K562 (cell line): Measurements from ENCODE around the gene CALCA. TPM values are rescaled to one million over a fixed set of nuclear protein-coding genes. Genes with fewer than 3 reads are reported as not detected.

Experiments used
- ATAC-seq: fragments of 200-7000 bp; cut with Tn5 transposase; 3 replicates; pipeline ENCODE4 v1.9.1; 2020; ENCODE audit warnings: moderate library complexity
- BruUV-seq: library from RNA; stranded (reverse); fragments of 400-500 nt; replicated peaks from 2 replicates; lab custom pipeline; 2021; lab: Mats Ljungman, UMichigan
- CTCF ChIA-PET: fragments of 300-600 bp; formaldehyde crosslinking; extraction: SDS; loops from one replicate; lab custom pipeline; 2021; ENCODE audit warnings: low intra/inter-chr PET ratio; lab: Yijun Ruan, JAX
- POLR2A ChIA-PET: fragments of 300-600, 350-650 bp; sonication (Branson Sonifier 250); formaldehyde crosslinking; extraction: SDS; loops from one replicate; lab custom pipeline; 2021; ENCODE audit warnings: antibody characterized with exemption, inconsistent platforms; lab: Yijun Ruan, JAX
- DNase-seq, 4 experiments: peaks; one replicate each; pipeline versions ENCODE4 v3.0.0 to v3.0.0-alpha.2; 2011 to 2018; ENCODE audit warnings: low spot score in 3 of 4, mixed read lengths in 3 of 4; ENCODE audit errors: extremely low read depth in 1 of 4
- FAIRE-seq: peaks from 2 replicates; lab custom pipeline; 2011; peaks lifted over from hg19 to GRCh38; lab: Jason Lieb, UNC
- H2AFZ ChIP-seq: 2 replicates; pipeline ENCODE4 v1.6.0; 2011; ENCODE audit warnings: low read depth, low read length, control low read depth, inconsistent platforms
- H3K27ac ChIP-seq: fragments of 200-600 bp; 3 replicates; pipeline ENCODE4 v1.8.0; 2011; ENCODE audit warnings: low read depth, mild to moderate bottlenecking, control low read depth, inconsistent platforms, low read length, moderate library complexity, mixed read lengths; ENCODE audit errors: extremely low read depth
- H3K27me3 ChIP-seq, 2 experiments: fragments of 300-600 bp in 1 of 2; 2 replicates in 1 of 2; 3 replicates in 1 of 2; pipeline versions ENCODE4 v1.6.0 to v1.8.0; 2011; ENCODE audit warnings: inconsistent platforms in 2 of 2, low read length in 2 of 2, mild to moderate bottlenecking in 1 of 2, mixed read lengths in 1 of 2, moderate library complexity in 1 of 2; ENCODE audit not compliant: control insufficient read depth in 2 of 2, insufficient read depth in 2 of 2
- H3K36me3 ChIP-seq: fragments of 300-600 bp; 3 replicates; pipeline ENCODE4 v1.8.0; 2011; ENCODE audit warnings: mild to moderate bottlenecking, low read length, inconsistent platforms; ENCODE audit not compliant: control insufficient read depth, insufficient read depth
- H3K4me1 ChIP-seq, 2 experiments: fragments of 200-600 bp in 1 of 2; replicated peaks in 1 of 2; 2 replicates in 1 of 2; 3 replicates in 1 of 2; pipeline versions ENCODE4 v1.5.1 to v1.8.0; 2011; ENCODE audit warnings: inconsistent platforms in 2 of 2, low read length in 2 of 2, mild to moderate bottlenecking in 1 of 2, mixed read lengths in 1 of 2, moderate library complexity in 1 of 2; ENCODE audit not compliant: control insufficient read depth in 2 of 2, insufficient read depth in 2 of 2
- H3K4me2 ChIP-seq: 2 replicates; pipeline ENCODE4 v1.6.1; 2011; ENCODE audit warnings: low read length, control low read depth, inconsistent platforms, mixed read lengths; ENCODE audit not compliant: insufficient read depth
- H3K4me3 ChIP-seq: fragments of 200-600 bp; sonication (generic), shearing (Covaris generic); 2 replicates; pipeline ENCODE4 v1.5.1; 2016; ENCODE audit warnings: control low read depth, inconsistent platforms
- H3K79me2 ChIP-seq: fragments of 200-600 bp; 3 replicates; pipeline ENCODE4 v1.8.0; 2011; ENCODE audit warnings: low read length, inconsistent platforms; ENCODE audit not compliant: control insufficient read depth, insufficient read depth
- H3K9ac ChIP-seq, 2 experiments: 2 replicates each; pipeline versions ENCODE4 v1.6.0 to v1.6.1; 2011; ENCODE audit warnings: low read depth in 2 of 2, low read length in 2 of 2, control low read depth in 1 of 2, inconsistent platforms in 1 of 2, mild to moderate bottlenecking in 1 of 2, mixed read lengths in 1 of 2; ENCODE audit not compliant: insufficient read depth in 1 of 2
- H3K9me1 ChIP-seq: one replicate; pipeline ENCODE4 v1.6.0; 2011; ENCODE audit warnings: inconsistent platforms, mild to moderate bottlenecking, low read length, moderate library complexity; ENCODE audit not compliant: control insufficient read depth, insufficient read depth
- H3K9me3 ChIP-seq: replicated peaks from 2 replicates; pipeline ENCODE4 v1.5.1; 2011; ENCODE audit warnings: low read depth, low read length, inconsistent platforms; ENCODE audit not compliant: control insufficient read depth, insufficient read depth
- H4K20me1 ChIP-seq: replicated peaks from 2 replicates; pipeline ENCODE4 v1.6.1; 2011; ENCODE audit warnings: low read length, inconsistent platforms, mixed read lengths; ENCODE audit not compliant: control insufficient read depth, insufficient read depth
- ARHGAP35 ChIP-seq: fragments of 450-650 bp; IDR thresholded peaks from 2 replicates; pipeline ENCODE4 v1.6.1; 2018; ENCODE audit not compliant: partially characterized antibody
- NCOR1 ChIP-seq: fragments of 450-650 bp; IDR thresholded peaks from 2 replicates; pipeline ENCODE4 v1.6.1; 2016; ENCODE audit warnings: mild to moderate bottlenecking, moderate library complexity
- RAD51 ChIP-seq: fragments of 450-650 bp; IDR thresholded peaks from 2 replicates; pipeline ENCODE4 v1.7.1; 2016; ENCODE audit warnings: low read depth, mild to moderate bottlenecking, borderline replicate concordance
- RERE ChIP-seq: sonication (generic); formaldehyde crosslinking; IDR thresholded peaks from 2 replicates; pipeline ENCODE4 v1.8.0; 2023; ENCODE audit warnings: missing genetic modification reagents, mild to moderate bottlenecking, borderline replicate concordance
- TCF3 ChIP-seq: sonication (generic); formaldehyde crosslinking; IDR thresholded peaks from 2 replicates; pipeline ENCODE4 v1.4.0; 2020; ENCODE audit warnings: mild to moderate bottlenecking, missing genetic modification reagents
- ZNF655 ChIP-seq: fragments of 250-450 bp; sonication (Bioruptor Pico); IDR thresholded peaks from 2 replicates; pipeline ENCODE4 v1.5.0; 2021
- WGBS: fragments of 100-300 bp; shearing (Covaris generic); methylation state at CpG from one replicate; pipeline ENCODE4 v1.1.6; 2016; ENCODE audit warnings: low coverage, mixed read lengths; ENCODE audit not compliant: insufficient coverage; ENCODE audit errors: missing lambda C conversion rate; 5-methylcytosine and 5-hydroxymethylcytosine counted together
- in situ Hi-C: fragments of 300-500 bp; cut with MboI; formaldehyde crosslinking; loops from 4 replicates; pipeline ENCODE4 v1.15.0; 2018; ENCODE audit warnings: inconsistent platforms, mixed read lengths
- intact Hi-C: fragments of 100-400 bp; cut with micrococcal nuclease; formaldehyde crosslinking; loops from 2 replicates; pipeline ENCODE4 v1.14.2; 2022
- polyA plus RNA-seq, 8 experiments: library from polyadenylated mRNA; depleted of rRNA in 4 of 8; stranded (reverse) in 5 of 8; unstranded in 3 of 8; fragments of >200 nt; fragmentation: Nextera tagmentation in 2 of 8; fragmentation: Illumina TruSeq in 1 of 8; extraction: Ambion mirVana in 2 of 8; extraction: Trizol in 1 of 8; gene quantifications; 2 replicates each; pipeline versions ENCODE4 v1.2.1 to v1.2.3, GENCODE V29; 2011 to 2014; ENCODE audit warnings: inconsistent platforms in 1 of 8, missing spikeins in 1 of 8
- total RNA-seq, 7 experiments: library from RNA; depleted of rRNA in 6 of 7; stranded (reverse); fragments of >200 nt in 6 of 7; fragmentation: Illumina TruSeq in 2 of 7; extraction: Trizol in 2 of 7; gene quantifications; 2 replicates each; pipeline versions ENCODE4 v1.2.1 to v1.2.3, GENCODE V29; 2011 to 2021; ENCODE audit warnings: low replicate concordance in 1 of 7

Gene CALCA
- total and polyA plus RNA-seq, 9 of the 15 experiments (the other 6 are each of a cell fraction or from before 2014, with no cell fraction given): 0.07 TPM; not detected in 8

GRCh38 chr11:14930369-14930768, 41.8 kb downstream of the CALCA start:
- Histone ChIP-seq H3K4me2 (no peak overlapping the region), H3K9me3 (no peaks in the 10 kb centered on the region), H3K9me1 (no peaks in the 10 kb centered on the region), H3K4me1 (no peaks in the 10 kb centered on the region), H2AFZ (no peak overlapping the region), H3K79me2 (no peaks in the 10 kb centered on the region), H3K9ac (no peak overlapping the region), H3K4me3 (no peak overlapping the region), H3K27me3 (no peaks in the 10 kb centered on the region; a peak in 1 of 5 replicates), H3K27ac (no peak overlapping the region), H3K36me3 (no peaks in the 10 kb centered on the region), H4K20me1 (no peaks in the 10 kb centered on the region)
- FAIRE-seq (no peak), DNase-seq (no peak), ATAC-seq (no peak)
- ChIA-PET POLR2A (no interaction called here), CTCF (no interaction called here)
- in situ Hi-C loops: no loop called here
- WGBS: 0% methylated on average over 2 of the region's 2 CpGs
- intact Hi-C loops: no loop called here
- TF ChIP-seq ZNF655 (CRISPR knock-in tag) (no peak), NCOR1 (no peak), ARHGAP35 (no peak), TCF3 (CRISPR knock-in tag) (no peak), RAD51 (no peak)
- no TSS peak for BruUV-seq

- no peak overlapping the region for H3K27ac ChIP-seq
- CTCF ChIA-PET: no interaction called here
- H3K36me3 ChIP-seq: no peaks in the 10 kb centered on the region
- H3K27me3 ChIP-seq: peaks cover 0 to 2% of the 10 kb centered on the region in 2 experiments; a peak in 1 of 5 replicates
- H3K4me3 ChIP-seq: no peak overlapping the region
- H3K4me1 ChIP-seq: no peaks in the 10 kb centered on the region
- DNase-seq (no peak), ATAC-seq (no peak), FAIRE-seq (no peak)
- no peak overlapping the region for H3K4me2 ChIP-seq
- H3K9ac ChIP-seq: no peak overlapping the region
- no peaks in the 10 kb centered on the region for H4K20me1 ChIP-seq
- BruUV-seq: no TSS peak
- no peak overlapping the region for H2AFZ ChIP-seq
- H3K9me3 ChIP-seq: no peaks in the 10 kb centered on the region
- in situ Hi-C loops: no loop called here
- intact Hi-C loops: no loop called here
- H3K9me1 ChIP-seq: no peaks in the 10 kb centered on the region
- no peaks in the 10 kb centered on the region for H3K79me2 ChIP-seq
- POLR2A ChIA-PET: no interaction called here
- TF ChIP-seq RERE (CRISPR knock-in tag): no peak
These were observed 45.0 kb downstream of the CALCA start for GRCh38 chr11:14927146-14927545.
